HEK293 (cell line): ENCODE data around the gene NBPF3.

Experiments
- CTCF ChIA-PET: fragments of 350-600 bp; formaldehyde crosslinking; extraction: SDS; loops from one replicate; lab custom pipeline; 2021; ENCODE audit warnings: antibody characterized with exemption; lab: Yijun Ruan, JAX
- POLR2A ChIA-PET: fragments of 300-600 bp; formaldehyde crosslinking; extraction: SDS; loops from one replicate; lab custom pipeline; 2020; ENCODE audit warnings: antibody characterized with exemption, inconsistent platforms; lab: Yijun Ruan, JAX
- H3K27ac ChIP-seq: fragments of 200-500 bp; sonication (Bioruptor generic); 2 replicates; pipeline ENCODE4 v1.5.1; 2014; ENCODE audit warnings: low read depth, low read length, control low read depth, inconsistent platforms; ENCODE audit errors: extremely low read depth
- H3K36me3 ChIP-seq, 2 experiments: fragments of 200-500 bp in 1 of 2; sonication (Bioruptor generic) in 1 of 2; 1 replicate in 1 of 2; 2 replicates in 1 of 2; pipeline ENCODE4 v1.5.1; 2014 to 2017; ENCODE audit warnings: inconsistent platforms in 2 of 2, low read length in 2 of 2; ENCODE audit not compliant: control insufficient read depth in 2 of 2, insufficient read depth in 1 of 2
- H3K4me1 ChIP-seq: fragments of 200-500 bp; sonication (Bioruptor generic); 2 replicates; pipeline ENCODE4 v1.5.1; 2014; ENCODE audit warnings: mild to moderate bottlenecking, low read length, inconsistent platforms; ENCODE audit not compliant: control insufficient read depth, insufficient read depth
- H3K4me3 ChIP-seq: 2 replicates; pipeline ENCODE4 v1.5.1; 2011; ENCODE audit warnings: low read depth, mild to moderate bottlenecking, control low read depth, low read length, moderate library complexity
- H3K9me3 ChIP-seq: fragments of 200-500 bp; sonication (Bioruptor generic); 2 replicates; pipeline ENCODE4 v1.5.1; 2014; ENCODE audit warnings: low read depth, low read length, inconsistent platforms; ENCODE audit not compliant: control insufficient read depth, insufficient read depth
- EGR2 ChIP-seq: fragments of 450-650 bp; formaldehyde crosslinking; IDR thresholded peaks from 2 replicates; pipeline ENCODE4 v1.5.1; 2016; ENCODE audit warnings: low read depth, missing biosample characterization, missing genetic modification characterization
- HIC1 ChIP-seq: fragments of 450-650 bp; formaldehyde crosslinking; IDR thresholded peaks from 2 replicates; pipeline ENCODE4 v1.5.1; 2016; ENCODE audit warnings: missing biosample characterization, missing genetic modification characterization
- KLF9 ChIP-seq: fragments of 450-650 bp; formaldehyde crosslinking; IDR thresholded peaks from 2 replicates; pipeline ENCODE4 v1.5.1; 2016; ENCODE audit warnings: missing biosample characterization, missing genetic modification characterization, low read depth
- MZF1 ChIP-seq: fragments of 450-650 bp; formaldehyde crosslinking; IDR thresholded peaks from 2 replicates; pipeline ENCODE4 v1.5.1; 2017; ENCODE audit warnings: missing biosample characterization, missing genetic modification characterization, borderline replicate concordance
- ZBTB17 ChIP-seq: fragments of 450-650 bp; formaldehyde crosslinking; IDR thresholded peaks from 2 replicates; pipeline ENCODE4 v1.5.1; 2016; ENCODE audit warnings: missing biosample characterization, missing genetic modification characterization
- ZBTB8A ChIP-seq: fragments of 450-650 bp; formaldehyde crosslinking; IDR thresholded peaks from 2 replicates; pipeline ENCODE4 v1.5.1; 2016; ENCODE audit warnings: missing biosample characterization, missing genetic modification characterization
- ZFP69B ChIP-seq: fragments of 450-650 bp; formaldehyde crosslinking; IDR thresholded peaks from 2 replicates; pipeline ENCODE4 v1.5.1; 2016; ENCODE audit warnings: missing biosample characterization, missing genetic modification characterization
- ZNF223 ChIP-seq: fragments of 450-650 bp; formaldehyde crosslinking; IDR thresholded peaks from 2 replicates; pipeline ENCODE4 v1.5.1; 2016; ENCODE audit warnings: missing biosample characterization, missing genetic modification characterization
- ZNF621 ChIP-seq: fragments of 450-650 bp; formaldehyde crosslinking; IDR thresholded peaks from 2 replicates; pipeline ENCODE4 v1.5.1; 2017; ENCODE audit warnings: missing biosample characterization, missing genetic modification characterization
- TF ChIP-seq, protein P1 (sequence below): fragments of 450-650 bp; formaldehyde crosslinking; IDR thresholded peaks from 2 replicates; pipeline ENCODE4 v1.5.1; 2017; ENCODE audit warnings: missing biosample characterization, mild to moderate bottlenecking, missing genetic modification characterization, moderate library complexity
- TF ChIP-seq, protein P2 (sequence below): fragments of 450-650 bp; formaldehyde crosslinking; IDR thresholded peaks from 2 replicates; pipeline ENCODE4 v1.5.1; 2016; ENCODE audit warnings: missing biosample characterization, missing genetic modification characterization
- TF ChIP-seq, protein P3 (sequence below): fragments of 450-650 bp; formaldehyde crosslinking; IDR thresholded peaks from 2 replicates; pipeline ENCODE4 v1.5.1; 2016; ENCODE audit warnings: missing biosample characterization, missing genetic modification characterization

NBPF3 gene

GRCh38 chr1:21510113-21510493 lies 70.2 kb downstream of the NBPF3 start:
- ChIA-PET CTCF (interaction anchor here (0.8 to 2.0 kb wide), 6 partner anchors 8 to 172 kb away, joined by 3 to 8 read pairs (median 4); no protein-coding TSS in a partner anchor), POLR2A (no interaction called here)
- Histone ChIP-seq H3K4me3 (no peak overlapping the region), H3K36me3 (no peaks in the 10 kb centered on the region), H3K27ac (no peak overlapping the region), H3K9me3 (no peaks in the 10 kb centered on the region), H3K4me1 (no peaks in the 10 kb centered on the region)
- TF ChIP-seq ZBTB8A (tag by site-specific recombination) = no peak
- TF ChIP-seq, protein P1, sequence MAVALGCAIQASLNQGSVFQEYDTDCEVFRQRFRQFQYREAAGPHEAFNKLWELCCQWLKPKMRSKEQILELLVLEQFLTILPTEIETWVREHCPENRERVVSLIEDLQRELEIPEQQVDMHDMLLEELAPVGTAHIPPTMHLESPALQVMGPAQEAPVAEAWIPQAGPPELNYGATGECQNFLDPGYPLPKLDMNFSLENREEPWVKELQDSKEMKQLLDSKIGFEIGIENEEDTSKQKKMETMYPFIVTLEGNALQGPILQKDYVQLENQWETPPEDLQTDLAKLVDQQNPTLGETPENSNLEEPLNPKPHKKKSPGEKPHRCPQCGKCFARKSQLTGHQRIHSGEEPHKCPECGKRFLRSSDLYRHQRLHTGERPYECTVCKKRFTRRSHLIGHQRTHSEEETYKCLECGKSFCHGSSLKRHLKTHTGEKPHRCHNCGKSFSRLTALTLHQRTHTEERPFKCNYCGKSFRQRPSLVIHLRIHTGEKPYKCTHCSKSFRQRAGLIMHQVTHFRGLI (tag by site-specific recombination) = no peak
- TF ChIP-seq EGR2 (tag by site-specific recombination) = peak; percentile 14; the same call in 1 of the 2 replicates
- TF ChIP-seq, protein P2, sequence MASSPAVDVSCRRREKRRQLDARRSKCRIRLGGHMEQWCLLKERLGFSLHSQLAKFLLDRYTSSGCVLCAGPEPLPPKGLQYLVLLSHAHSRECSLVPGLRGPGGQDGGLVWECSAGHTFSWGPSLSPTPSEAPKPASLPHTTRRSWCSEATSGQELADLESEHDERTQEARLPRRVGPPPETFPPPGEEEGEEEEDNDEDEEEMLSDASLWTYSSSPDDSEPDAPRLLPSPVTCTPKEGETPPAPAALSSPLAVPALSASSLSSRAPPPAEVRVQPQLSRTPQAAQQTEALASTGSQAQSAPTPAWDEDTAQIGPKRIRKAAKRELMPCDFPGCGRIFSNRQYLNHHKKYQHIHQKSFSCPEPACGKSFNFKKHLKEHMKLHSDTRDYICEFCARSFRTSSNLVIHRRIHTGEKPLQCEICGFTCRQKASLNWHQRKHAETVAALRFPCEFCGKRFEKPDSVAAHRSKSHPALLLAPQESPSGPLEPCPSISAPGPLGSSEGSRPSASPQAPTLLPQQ (tag by site-specific recombination) = 0 out of 2 replicates have a peak, but pooled peaks have one; percentile 16
- TF ChIP-seq ZFP69B (tag by site-specific recombination) = 0 out of 2 replicates have a peak, but pooled peaks have one; percentile 26

DNA sequence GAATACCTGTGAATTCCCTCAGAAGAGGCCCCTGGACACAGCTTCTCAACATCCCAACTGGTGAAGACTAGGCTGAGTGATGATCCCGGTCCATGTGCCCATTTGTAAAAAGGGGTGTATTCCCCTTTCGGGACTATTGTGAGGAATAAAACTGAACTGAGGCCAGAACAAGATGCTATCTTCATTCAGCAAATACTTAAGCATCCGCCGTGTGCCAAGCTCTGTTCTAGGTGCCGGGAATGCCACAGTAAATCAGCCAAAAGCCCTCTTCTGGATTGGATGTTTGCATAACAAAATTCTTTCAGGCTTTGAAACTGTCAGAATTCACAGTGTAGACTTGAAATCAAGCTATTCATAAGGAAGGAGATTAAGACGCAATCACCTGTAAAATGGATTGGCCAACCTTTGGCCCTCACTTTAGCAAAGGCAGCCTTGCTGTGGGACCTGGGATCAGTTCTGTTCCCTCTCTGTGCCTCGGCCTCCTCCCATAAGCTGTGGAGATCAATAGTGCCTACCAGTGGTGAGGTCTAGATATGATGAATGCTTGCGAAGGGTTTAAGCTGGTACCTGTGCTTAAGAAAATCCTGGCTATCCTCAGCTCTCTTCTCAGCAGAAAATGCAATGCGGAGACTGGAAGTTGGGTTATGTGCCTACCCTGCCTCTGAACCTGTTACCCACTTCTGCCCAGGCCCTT lies 71.1 kb downstream of the NBPF3 start:
- ChIA-PET POLR2A (no interaction called here), CTCF (interaction anchor here (0.7 to 2.9 kb wide), 13 partner anchors 11 to 453 kb away, joined by 3 to 14 read pairs (median 4); no protein-coding TSS in a partner anchor)
- H3K4me1 ChIP-seq = no peaks in the 10 kb centered on the region
- H3K9me3 ChIP-seq = no peaks in the 10 kb centered on the region
- H3K27ac ChIP-seq = no peak overlapping the region
- H3K36me3 ChIP-seq = no peaks in the 10 kb centered on the region
- no peak overlapping the region for H3K4me3 ChIP-seq
- TF ChIP-seq, protein P3, sequence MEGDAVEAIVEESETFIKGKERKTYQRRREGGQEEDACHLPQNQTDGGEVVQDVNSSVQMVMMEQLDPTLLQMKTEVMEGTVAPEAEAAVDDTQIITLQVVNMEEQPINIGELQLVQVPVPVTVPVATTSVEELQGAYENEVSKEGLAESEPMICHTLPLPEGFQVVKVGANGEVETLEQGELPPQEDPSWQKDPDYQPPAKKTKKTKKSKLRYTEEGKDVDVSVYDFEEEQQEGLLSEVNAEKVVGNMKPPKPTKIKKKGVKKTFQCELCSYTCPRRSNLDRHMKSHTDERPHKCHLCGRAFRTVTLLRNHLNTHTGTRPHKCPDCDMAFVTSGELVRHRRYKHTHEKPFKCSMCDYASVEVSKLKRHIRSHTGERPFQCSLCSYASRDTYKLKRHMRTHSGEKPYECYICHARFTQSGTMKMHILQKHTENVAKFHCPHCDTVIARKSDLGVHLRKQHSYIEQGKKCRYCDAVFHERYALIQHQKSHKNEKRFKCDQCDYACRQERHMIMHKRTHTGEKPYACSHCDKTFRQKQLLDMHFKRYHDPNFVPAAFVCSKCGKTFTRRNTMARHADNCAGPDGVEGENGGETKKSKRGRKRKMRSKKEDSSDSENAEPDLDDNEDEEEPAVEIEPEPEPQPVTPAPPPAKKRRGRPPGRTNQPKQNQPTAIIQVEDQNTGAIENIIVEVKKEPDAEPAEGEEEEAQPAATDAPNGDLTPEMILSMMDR = 0 out of 2 replicates have a peak, but pooled peaks have one; percentile 11
- no peak for TF ChIP-seq ZNF621 (tag by site-specific recombination)

GRCh38 chr1:21511579-21512522 lies 71.9 kb downstream of the NBPF3 start:
- Histone ChIP-seq H3K36me3 (no peaks in the 10 kb centered on the region), H3K9me3 (no peaks in the 10 kb centered on the region), H3K27ac (no peak overlapping the region), H3K4me1 (no peaks in the 10 kb centered on the region), H3K4me3 (no peak overlapping the region)
- TF ChIP-seq ZNF223 (tag by site-specific recombination) (no peak), HIC1 (tag by site-specific recombination) (0 out of 2 replicates have a peak, but pooled peaks have one; percentile 24), ZBTB17 (tag by site-specific recombination) (peak; percentile 90), MZF1 (tag by site-specific recombination) (peak; percentile 18; the same call in 1 of the 2 replicates), KLF9 (tag by site-specific recombination) (no peak)
- CTCF ChIA-PET = interaction anchor here (0.6 to 2.9 kb wide), 15 partner anchors 11 to 452 kb away, joined by 3 to 14 read pairs (median 4); no protein-coding TSS in a partner anchor
- POLR2A ChIA-PET = no interaction called here
